COLO668 (cell line): ENCODE data around the gene BCOR.

Source experiments
- DNase-seq: peaks from one replicate; lab custom pipeline; 2025; ENCODE audit not compliant: unreplicated experiment; lab: John Stamatoyannopoulos, UW

Gene BCOR

GRCh38 chrX:40097504-40098263 lies at the start of gene BCOR:
TSS of gene BCOR (minus strand) at chrX:40097958. CDS start at chrX:40077929, 20,029 bp downstream.
- DNase-seq = peak; percentile 83

GRCh38 chrX:40147126-40147952 lies 49.6 kb upstream of the BCOR start:
- DNase-seq = no peak

GRCh38 chrX:40146262-40147125 lies 48.7 kb upstream of the BCOR start:
- peak; percentile 64 for DNase-seq

DNA sequence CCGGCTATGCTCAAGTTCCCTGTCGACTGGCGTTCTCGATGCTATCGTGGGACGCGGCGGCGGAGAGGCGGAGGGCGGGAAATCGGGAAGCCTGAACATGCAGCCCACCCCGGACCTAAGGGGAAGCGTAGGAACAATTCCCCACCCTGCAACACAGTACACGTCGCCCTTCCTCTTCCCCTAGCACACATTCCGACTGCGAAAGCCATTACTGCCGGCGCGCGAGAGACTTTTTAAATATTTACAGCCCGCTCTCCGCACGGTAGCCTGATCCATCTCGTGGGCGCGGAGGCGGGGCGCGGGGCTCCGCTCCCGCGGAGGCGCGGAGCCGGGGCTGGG lies 48.1 kb upstream of the BCOR start:
- DNase-seq = peak; percentile 56

GRCh38 chrX:40145001-40145922 lies 47.5 kb upstream of the BCOR start:
- no peak for DNase-seq

DNA sequence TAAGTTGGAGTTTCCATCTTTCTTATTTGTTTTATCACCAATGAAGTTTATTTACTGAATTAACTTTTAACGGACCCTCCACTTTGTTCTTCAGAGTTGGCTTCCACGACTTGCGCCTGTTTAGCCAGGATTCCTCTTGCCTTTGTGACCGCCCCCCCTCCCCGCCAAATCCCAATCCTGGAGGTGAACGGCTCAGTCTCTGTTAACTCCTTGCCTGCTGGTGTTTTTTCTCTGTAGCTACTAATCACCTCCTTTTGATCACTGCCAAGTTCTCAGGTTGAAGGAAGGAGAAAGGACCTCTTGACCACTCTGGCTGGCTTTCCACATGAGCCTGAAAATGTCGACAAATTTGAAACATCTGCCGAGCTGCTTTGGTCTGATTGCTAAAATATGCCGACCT lies 46.8 kb upstream of the BCOR start:
- no peak for DNase-seq

DNA sequence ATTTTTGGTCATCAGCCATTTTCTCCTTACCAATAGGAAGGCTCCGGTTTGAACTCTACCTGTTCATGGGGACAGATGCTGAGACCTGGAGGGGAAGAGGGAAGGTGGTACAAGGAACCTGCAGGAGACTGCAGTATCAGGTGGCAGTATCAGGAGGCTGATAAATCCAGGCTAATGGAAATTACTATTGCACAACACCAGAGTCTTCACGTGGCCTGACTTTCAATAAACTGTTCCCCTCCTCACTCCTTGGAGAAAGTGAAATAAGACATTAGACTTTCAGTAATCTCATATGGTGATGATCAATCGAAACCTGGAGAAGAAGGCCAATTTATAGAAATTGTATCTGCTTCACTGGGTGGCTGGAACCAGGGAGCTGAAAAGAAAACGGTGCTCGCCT lies 46.2 kb upstream of the BCOR start:
- DNase-seq = no peak

GRCh38 chrX:40143001-40143400 lies 45.2 kb upstream of the BCOR start:
- no peak for DNase-seq

- DNase-seq = no peak
These were observed 44.7 kb upstream of the BCOR start for GRCh38 chrX:40142417-40142816.

GRCh38 chrX:40140706-40141499 lies 43.1 kb upstream of the BCOR start:
- DNase-seq = no peak

GRCh38 chrX:40132751-40133150 lies 35.0 kb upstream of the BCOR start:
- DNase-seq = no peak

DNA sequence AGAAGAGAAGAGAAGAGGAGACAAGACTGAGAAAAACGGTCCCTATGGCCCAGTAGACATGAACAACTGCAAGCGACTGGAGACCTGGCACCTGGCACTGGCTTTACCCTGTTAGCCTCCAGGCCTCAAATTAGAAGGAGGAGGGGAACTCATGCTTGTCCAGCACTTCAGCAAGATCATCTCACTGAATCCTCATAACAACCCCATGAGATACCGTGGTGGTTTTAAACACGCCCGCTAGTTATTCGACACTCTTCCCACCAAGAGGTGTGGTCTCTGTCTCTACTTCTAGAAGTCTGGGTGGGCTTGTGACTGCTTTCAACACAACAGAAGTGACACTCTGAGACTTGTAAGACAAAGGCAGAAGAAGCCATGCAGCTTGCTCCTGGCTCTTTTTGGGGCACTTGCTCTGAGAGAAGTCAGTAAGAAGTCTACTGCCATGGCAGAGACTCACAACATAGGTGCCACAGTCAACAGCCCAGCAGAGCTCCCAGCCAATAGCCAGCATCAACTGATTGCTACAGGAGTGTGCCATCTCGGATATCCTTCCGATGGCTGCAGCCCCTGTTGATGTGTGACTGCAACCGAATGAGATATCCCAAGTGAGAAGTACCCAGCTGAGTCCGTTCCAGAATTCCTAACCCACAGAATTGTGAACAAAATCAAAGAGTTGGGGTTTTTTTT lies 34.0 kb upstream of the BCOR start:
- DNase-seq = no peak

GRCh38 chrX:40130207-40130606 lies 32.4 kb upstream of the BCOR start:
- DNase-seq = no peak

DNA sequence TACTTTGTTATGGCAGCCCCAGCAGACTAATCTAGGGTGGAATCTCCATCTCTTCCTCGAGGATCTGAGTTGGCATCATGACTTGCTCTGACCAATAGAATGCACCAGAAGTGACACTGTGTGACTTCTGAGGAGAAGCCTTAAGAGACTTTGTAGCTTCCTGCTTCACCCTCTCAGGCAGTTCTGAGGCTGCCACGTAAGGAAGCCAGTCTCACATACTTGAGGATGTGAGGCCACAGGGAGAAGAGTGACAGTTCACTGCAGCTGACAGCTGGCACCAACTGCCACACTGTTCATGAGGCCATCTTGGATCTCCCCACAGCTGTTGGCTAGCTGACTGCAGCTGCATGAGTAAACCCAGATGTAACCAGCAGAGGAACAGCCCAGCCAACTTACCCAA lies 29.3 kb upstream of the BCOR start:
- DNase-seq = no peak

DNA sequence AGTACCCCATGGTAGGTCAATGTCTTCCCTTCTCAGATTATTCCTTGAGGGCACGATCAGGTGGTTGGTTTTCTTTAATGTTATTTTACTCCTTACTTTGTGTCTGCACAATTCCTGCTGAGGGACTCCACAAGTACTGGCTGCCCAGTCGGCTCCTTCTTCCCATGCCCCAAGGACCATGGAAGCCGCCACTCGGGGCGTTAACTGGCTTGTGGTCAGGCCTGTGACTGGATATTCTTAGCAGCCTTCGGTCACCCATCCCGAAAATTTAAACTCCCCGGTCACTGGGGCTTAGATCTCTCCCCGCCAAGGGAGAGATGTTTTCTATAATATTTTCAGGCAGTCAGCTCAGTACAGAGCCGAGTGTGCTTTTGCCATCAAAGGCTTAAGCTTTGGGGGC lies 24.7 kb upstream of the BCOR start:
- DNase-seq = no peak

DNA sequence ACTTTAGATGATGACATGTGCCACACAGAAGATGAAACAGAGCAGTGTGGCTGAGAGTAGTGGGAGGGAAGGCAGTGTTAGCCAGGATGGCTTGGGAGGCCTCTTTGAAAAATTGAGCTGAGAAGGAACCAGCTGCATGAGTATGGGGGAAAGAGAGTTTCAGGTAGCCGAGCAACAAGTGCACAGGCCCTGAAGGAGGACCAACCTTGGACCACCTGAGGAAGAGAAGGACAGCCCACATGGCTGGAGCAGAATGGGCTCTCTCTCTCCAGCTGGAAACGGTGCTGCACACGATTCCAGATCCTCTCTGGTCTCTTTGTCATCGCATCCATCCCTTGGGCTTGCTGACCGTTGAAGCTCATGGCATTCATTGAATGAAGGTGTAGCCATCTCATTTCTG lies 23.9 kb upstream of the BCOR start:
- no peak for DNase-seq

DNA sequence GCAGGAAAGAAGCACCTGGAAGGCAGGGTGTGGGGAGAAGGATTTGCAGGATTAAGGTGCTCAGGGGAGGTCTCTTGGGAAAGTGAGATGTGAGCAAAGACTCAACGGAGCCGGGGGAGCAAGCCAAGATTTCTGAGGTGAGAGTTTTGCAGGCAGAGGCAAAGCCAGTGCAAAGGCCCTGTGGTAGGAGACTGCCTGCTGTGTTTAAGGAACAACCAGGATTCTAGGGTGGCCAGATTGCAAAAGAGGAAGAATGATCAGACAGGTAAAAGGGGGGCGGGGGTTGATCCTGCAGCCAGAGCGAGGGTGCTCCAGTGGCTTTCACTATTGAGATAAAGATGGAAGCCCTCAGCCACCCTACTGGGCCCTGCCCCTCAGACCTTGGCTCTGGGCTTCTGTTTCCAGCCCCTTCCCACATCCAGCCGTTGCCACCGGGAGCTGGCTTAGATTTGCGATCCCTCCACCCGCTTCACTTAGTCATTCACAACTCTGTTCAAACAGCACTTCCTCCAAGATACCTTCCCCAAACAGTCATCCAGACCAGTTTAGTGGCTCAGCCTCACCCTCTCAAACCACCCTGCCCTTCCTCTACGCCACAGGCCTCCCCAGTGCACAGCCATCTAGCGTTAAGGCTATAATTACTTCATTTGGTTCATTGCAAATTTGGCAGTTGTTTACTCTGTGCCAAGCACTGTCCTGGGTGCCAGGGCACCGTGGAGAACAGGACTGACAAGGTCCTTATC lies 23.3 kb upstream of the BCOR start:
- DNase-seq = peak; percentile 28

GRCh38 chrX:40117715-40118285 lies 20.0 kb upstream of the BCOR start:
- no peak for DNase-seq
